ENCODE data around the gene ZNF132.

Gene ZNF132

GRCh38 chr19:58398545-58398944 is 41.4 kb downstream of the ZNF132 start:
- no peak overlapping the region for H3K9ac ChIP-seq (ENCODE audit: low read depth in 1 of 2, low read length in 2 of 2)
- H3K27me3 ChIP-seq (ENCODE audit: control insufficient read depth in 2 of 2, insufficient read depth in 2 of 2, low read length in 2 of 2): peaks cover 13 to 23% of the 10 kb centered on the region in 2 donors

GRCh38 chr19:58398087-58398486 is 41.9 kb downstream of the ZNF132 start:
- Histone ChIP-seq H3K27ac (ENCODE audit: low read depth in 2 of 2, low read length in 2 of 2) (no peak overlapping the region), H3K36me3 (ENCODE audit: control insufficient read depth in 2 of 2, insufficient read depth in 2 of 2, low read length in 2 of 2) (peaks cover 16 to 20% of the 10 kb centered on the region in 2 donors), H3K9me3 (ENCODE audit: control insufficient read depth in 2 of 2, low read length in 2 of 2) (no peaks in the 10 kb centered on the region), H3K27me3 (ENCODE audit: control insufficient read depth in 2 of 2, insufficient read depth in 2 of 2, low read length in 2 of 2) (peaks cover 13 to 23% of the 10 kb centered on the region in 2 donors), H3K4me3 (ENCODE audit: low read length in 2 of 2) (no peak overlapping the region), H3K9ac (ENCODE audit: low read depth in 1 of 2, low read length in 2 of 2) (no peak overlapping the region), H3K4me1 (ENCODE audit: control insufficient read depth in 2 of 2, insufficient read depth in 2 of 2, low read length in 2 of 2) (peaks cover 10 to 14% of the 10 kb centered on the region in 2 donors)

More at GRCh38 chr19:58398545-58398944, 41.4 kb downstream of the ZNF132 start:
- H3K4me3 ChIP-seq (ENCODE audit: low read length in 2 of 2): no peak overlapping the region
- peaks cover 10 to 14% of the 10 kb centered on the region in 2 donors for H3K4me1 ChIP-seq (ENCODE audit: control insufficient read depth in 2 of 2, insufficient read depth in 2 of 2, low read length in 2 of 2)
- no peaks in the 10 kb centered on the region for H3K9me3 ChIP-seq (ENCODE audit: control insufficient read depth in 2 of 2, low read length in 2 of 2)
- H3K36me3 ChIP-seq (ENCODE audit: control insufficient read depth in 2 of 2, insufficient read depth in 2 of 2, low read length in 2 of 2): peaks cover 12 to 16% of the 10 kb centered on the region in 2 donors
- H3K27ac ChIP-seq (ENCODE audit: low read depth in 2 of 2, low read length in 2 of 2): no peak overlapping the region

- H3K4me3 ChIP-seq (ENCODE audit: low read length in 2 of 2): no peak overlapping the region
- peaks cover 10 to 14% of the 10 kb centered on the region in 2 donors for H3K4me1 ChIP-seq (ENCODE audit: control insufficient read depth in 2 of 2, insufficient read depth in 2 of 2, low read length in 2 of 2)
- peaks cover 13 to 23% of the 10 kb centered on the region in 2 donors for H3K27me3 ChIP-seq (ENCODE audit: control insufficient read depth in 2 of 2, insufficient read depth in 2 of 2, low read length in 2 of 2)
- no peak overlapping the region for H3K27ac ChIP-seq (ENCODE audit: low read depth in 2 of 2, low read length in 2 of 2)
- peaks cover 20 to 25% of the 10 kb centered on the region in 2 donors for H3K36me3 ChIP-seq (ENCODE audit: control insufficient read depth in 2 of 2, insufficient read depth in 2 of 2, low read length in 2 of 2)
- H3K9me3 ChIP-seq (ENCODE audit: control insufficient read depth in 2 of 2, low read length in 2 of 2): no peaks in the 10 kb centered on the region
- H3K9ac ChIP-seq (ENCODE audit: low read depth in 1 of 2, low read length in 2 of 2): no peak overlapping the region
Measured at GRCh38 chr19:58397533-58398037, 42.4 kb downstream of the ZNF132 start.

GRCh38 chr19:58396691-58397532 is 43.0 kb downstream of the ZNF132 start:
- H3K4me3 ChIP-seq (ENCODE audit: low read length in 2 of 2): no peak overlapping the region
- H3K27ac ChIP-seq (ENCODE audit: low read depth in 2 of 2, low read length in 2 of 2): no peak overlapping the region
- peaks cover 20 to 27% of the 10 kb centered on the region in 2 donors for H3K36me3 ChIP-seq (ENCODE audit: control insufficient read depth in 2 of 2, insufficient read depth in 2 of 2, low read length in 2 of 2)
- H3K9me3 ChIP-seq (ENCODE audit: control insufficient read depth in 2 of 2, low read length in 2 of 2): no peaks in the 10 kb centered on the region
- no peak overlapping the region for H3K9ac ChIP-seq (ENCODE audit: low read depth in 1 of 2, low read length in 2 of 2)
- peaks cover 13 to 23% of the 10 kb centered on the region in 2 donors for H3K27me3 ChIP-seq (ENCODE audit: control insufficient read depth in 2 of 2, insufficient read depth in 2 of 2, low read length in 2 of 2)
- H3K4me1 ChIP-seq (ENCODE audit: control insufficient read depth in 2 of 2, insufficient read depth in 2 of 2, low read length in 2 of 2): peaks cover 10% of the 10 kb centered on the region in 2 donors

- peaks cover 20 to 27% of the 10 kb centered on the region in 2 donors for H3K36me3 ChIP-seq (ENCODE audit: control insufficient read depth in 2 of 2, insufficient read depth in 2 of 2, low read length in 2 of 2)
- peaks cover 13 to 23% of the 10 kb centered on the region in 2 donors for H3K27me3 ChIP-seq (ENCODE audit: control insufficient read depth in 2 of 2, insufficient read depth in 2 of 2, low read length in 2 of 2)
- no peak overlapping the region for H3K9ac ChIP-seq (ENCODE audit: low read depth in 1 of 2, low read length in 2 of 2)
- no peak overlapping the region for H3K27ac ChIP-seq (ENCODE audit: low read depth in 2 of 2, low read length in 2 of 2)
- peaks cover 9 to 10% of the 10 kb centered on the region in 2 donors for H3K4me1 ChIP-seq (ENCODE audit: control insufficient read depth in 2 of 2, insufficient read depth in 2 of 2, low read length in 2 of 2)
- H3K9me3 ChIP-seq (ENCODE audit: control insufficient read depth in 2 of 2, low read length in 2 of 2): no peaks in the 10 kb centered on the region
- no peak overlapping the region for H3K4me3 ChIP-seq (ENCODE audit: low read length in 2 of 2)
Measured at GRCh38 chr19:58395979-58396627, 43.9 kb downstream of the ZNF132 start.

- Histone ChIP-seq H3K4me1 (ENCODE audit: control insufficient read depth in 2 of 2, insufficient read depth in 2 of 2, low read length in 2 of 2) (peaks cover 4 to 6% of the 10 kb centered on the region in 2 donors), H3K27ac (ENCODE audit: low read depth in 2 of 2, low read length in 2 of 2) (no peak within 1 kb of the TSS), H3K9me3 (ENCODE audit: control insufficient read depth in 2 of 2, low read length in 2 of 2) (no peaks in the 10 kb centered on the region), H3K36me3 (ENCODE audit: control insufficient read depth in 2 of 2, insufficient read depth in 2 of 2, low read length in 2 of 2) (peaks cover 20 to 34% of the 10 kb centered on the region in 2 donors), H3K4me3 (ENCODE audit: low read length in 2 of 2) (no peak within 1 kb of the TSS), H3K27me3 (ENCODE audit: control insufficient read depth in 2 of 2, insufficient read depth in 2 of 2, low read length in 2 of 2) (peaks cover 13 to 23% of the 10 kb centered on the region in 2 donors), H3K9ac (ENCODE audit: low read depth in 1 of 2, low read length in 2 of 2) (no peak within 1 kb of the TSS)
Measured at GRCh38 chr19:58395220-58395978, 44.6 kb downstream of the ZNF132 start, which contains the start of gene RNF225. Gene RNF225 (plus strand): TSS chr19:58395656. CDS start chr19:58396090, 434 bp downstream.

- H3K27ac ChIP-seq (ENCODE audit: low read depth in 2 of 2, low read length in 2 of 2): no peak overlapping the region
- H3K4me1 ChIP-seq (ENCODE audit: control insufficient read depth in 2 of 2, insufficient read depth in 2 of 2, low read length in 2 of 2): peaks cover 4 to 6% of the 10 kb centered on the region in 2 donors
- H3K9ac ChIP-seq (ENCODE audit: low read depth in 1 of 2, low read length in 2 of 2): no peak overlapping the region
- H3K36me3 ChIP-seq (ENCODE audit: control insufficient read depth in 2 of 2, insufficient read depth in 2 of 2, low read length in 2 of 2): peaks cover 20 to 34% of the 10 kb centered on the region in 2 donors
- H3K9me3 ChIP-seq (ENCODE audit: control insufficient read depth in 2 of 2, low read length in 2 of 2): no peaks in the 10 kb centered on the region
- no peak overlapping the region for H3K4me3 ChIP-seq (ENCODE audit: low read length in 2 of 2)
- peaks cover 13 to 23% of the 10 kb centered on the region in 2 donors for H3K27me3 ChIP-seq (ENCODE audit: control insufficient read depth in 2 of 2, insufficient read depth in 2 of 2, low read length in 2 of 2)
Measured at GRCh38 chr19:58394821-58395219, 45.1 kb downstream of the ZNF132 start.

GRCh38 chr19:58393725-58394033 is 46.3 kb downstream of the ZNF132 start:
- H3K36me3 ChIP-seq (ENCODE audit: control insufficient read depth in 2 of 2, insufficient read depth in 2 of 2, low read length in 2 of 2): peaks cover 20 to 34% of the 10 kb centered on the region in 2 donors
- peaks cover 4 to 6% of the 10 kb centered on the region in 2 donors for H3K4me1 ChIP-seq (ENCODE audit: control insufficient read depth in 2 of 2, insufficient read depth in 2 of 2, low read length in 2 of 2)

GRCh38 chr19:58392945-58393724 is 46.8 kb downstream of the ZNF132 start:
- Histone ChIP-seq H3K9ac (ENCODE audit: low read depth in 1 of 2, low read length in 2 of 2) (no peak overlapping the region), H3K27ac (ENCODE audit: low read depth in 2 of 2, low read length in 2 of 2) (no peak overlapping the region), H3K36me3 (ENCODE audit: control insufficient read depth in 2 of 2, insufficient read depth in 2 of 2, low read length in 2 of 2) (peaks cover 22 to 37% of the 10 kb centered on the region in 2 donors), H3K9me3 (ENCODE audit: control insufficient read depth in 2 of 2, low read length in 2 of 2) (no peaks in the 10 kb centered on the region), H3K4me3 (ENCODE audit: low read length in 2 of 2) (no peak overlapping the region), H3K27me3 (ENCODE audit: control insufficient read depth in 2 of 2, insufficient read depth in 2 of 2, low read length in 2 of 2) (peaks cover 13 to 19% of the 10 kb centered on the region in 2 donors), H3K4me1 (ENCODE audit: control insufficient read depth in 2 of 2, insufficient read depth in 2 of 2, low read length in 2 of 2) (peaks cover 6 to 9% of the 10 kb centered on the region in 2 donors)

More at GRCh38 chr19:58393725-58394033, 46.3 kb downstream of the ZNF132 start:
- Histone ChIP-seq H3K27ac (ENCODE audit: low read depth in 2 of 2, low read length in 2 of 2) (no peak overlapping the region), H3K9me3 (ENCODE audit: control insufficient read depth in 2 of 2, low read length in 2 of 2) (no peaks in the 10 kb centered on the region), H3K9ac (ENCODE audit: low read depth in 1 of 2, low read length in 2 of 2) (no peak overlapping the region), H3K4me3 (ENCODE audit: low read length in 2 of 2) (no peak overlapping the region), H3K27me3 (ENCODE audit: control insufficient read depth in 2 of 2, insufficient read depth in 2 of 2, low read length in 2 of 2) (peaks cover 13 to 23% of the 10 kb centered on the region in 2 donors)

All from mucosa of rectum (tissue), 2 donors.